GM20431 (cell line): Measurements from ENCODE around the gene GOSR1.
"Not testable (repeated sequence)": the region's sequence is repeated elsewhere in the genome, so short reads cannot be mapped to it uniquely, and the experiment has no call there.

ENCODE experiments used
- in situ Hi-C: fragments of 300-500 bp; cut with MseI, MboI; formaldehyde crosslinking; loops from one replicate; pipeline ENCODE4 v1.15.0; 2020; ENCODE audit warnings: low sequenced_read_pairs; ENCODE audit not compliant: unreplicated experiment

The GOSR1 gene

GRCh38 chr17:30477083-30477773 lies at the start of gene GOSR1:
Gene GOSR1 (plus strand): TSS chr17:30477408. CDS start chr17:30477434, 26 bp downstream.
- in situ Hi-C loops: no loop called here

- in situ Hi-C loops: no loop called here
Observed at GRCh38 chr17:30427611-30428010, 49.6 kb upstream of the GOSR1 start.

- in situ Hi-C loops: no loop called here
Observed at GRCh38 chr17:30429155-30429554, 48.1 kb upstream of the GOSR1 start.

GRCh38 chr17:30433514-30433913 lies 43.7 kb upstream of the GOSR1 start:
- in situ Hi-C loops: no loop called here

- in situ Hi-C loops: no loop called here
Observed at GRCh38 chr17:30436729-30437128, 40.5 kb upstream of the GOSR1 start.

GRCh38 chr17:30443721-30444120 lies 33.5 kb upstream of the GOSR1 start:
- in situ Hi-C loops: no loop called here

GRCh38 chr17:30446640-30447039 lies 30.6 kb upstream of the GOSR1 start:
- in situ Hi-C loops: not testable (repeated sequence)

GRCh38 chr17:30449480-30449879 lies 27.7 kb upstream of the GOSR1 start:
- in situ Hi-C loops: no loop called here

- in situ Hi-C loops: loop anchor here (25.0 kb wide), 1 partner anchor 262 kb away; no protein-coding TSS in a partner anchor
Observed at GRCh38 chr17:30450125-30451027, 26.8 kb upstream of the GOSR1 start.

- in situ Hi-C loops: loop anchor here (25.0 kb wide), 1 partner anchor 258 kb away; no protein-coding TSS in a partner anchor
Observed at GRCh38 chr17:30454635-30455034, 22.6 kb upstream of the GOSR1 start.

- in situ Hi-C loops: loop anchor here (25.0 kb wide), 1 partner anchor 254 kb away; no protein-coding TSS in a partner anchor
Observed at GRCh38 chr17:30458371-30458770, 18.8 kb upstream of the GOSR1 start.

GRCh38 chr17:30458797-30459413 lies 18.3 kb upstream of the GOSR1 start:
- in situ Hi-C loops: loop anchor here (25.0 kb wide), 1 partner anchor 253 kb away; no protein-coding TSS in a partner anchor

- in situ Hi-C loops: loop anchor here (25.0 kb wide), 1 partner anchor 244 kb away; no protein-coding TSS in a partner anchor
Observed at GRCh38 chr17:30468465-30468864, 8.7 kb upstream of the GOSR1 start.

GRCh38 chr17:30472238-30472890 lies 4.8 kb upstream of the GOSR1 start:
- in situ Hi-C loops: loop anchor here (25.0 kb wide), 1 partner anchor 240 kb away; no protein-coding TSS in a partner anchor

GRCh38 chr17:30475206-30475605 lies 2.0 kb upstream of the GOSR1 start:
- in situ Hi-C loops: no loop called here

GRCh38 chr17:30476726-30477082 lies 504 bp upstream of the GOSR1 start:
- in situ Hi-C loops: no loop called here

GRCh38 chr17:30477774-30478115 lies 537 bp downstream of the GOSR1 start:
- in situ Hi-C loops: no loop called here

- in situ Hi-C loops: no loop called here
Observed at GRCh38 chr17:30482555-30482954, 5.3 kb downstream of the GOSR1 start.

GRCh38 chr17:30483159-30483558 lies 6.0 kb downstream of the GOSR1 start:
- in situ Hi-C loops: no loop called here

- in situ Hi-C loops: no loop called here
Observed at GRCh38 chr17:30493780-30494179, 16.6 kb downstream of the GOSR1 start.
